ENCODE results near the gene COL4A5.
"Not testable (repeated sequence)": the region's sequence is repeated elsewhere in the genome, so short reads cannot be mapped to it uniquely, and the experiment has no call there.

Gene COL4A5

GRCh38 chrX:108456971-108457477, 17.4 kb downstream of the COL4A5 start:
- DNase-seq, result no peak

- DNase-seq, result no peak
These were observed 25.0 kb downstream of the COL4A5 start for GRCh38 chrX:108464604-108465003.

- DNase-seq, result no peak
These were observed 28.8 kb downstream of the COL4A5 start for GRCh38 chrX:108468486-108468885.

- no peak for DNase-seq
These were observed 34.3 kb downstream of the COL4A5 start for GRCh38 chrX:108473979-108474378.

GRCh38 chrX:108481528-108481927, 41.9 kb downstream of the COL4A5 start:
- DNase-seq, result not testable (repeated sequence)

GRCh38 chrX:108484251-108484650, 44.6 kb downstream of the COL4A5 start:
- DNase-seq, result no peak

GRCh38 chrX:108485960-108486359, 46.3 kb downstream of the COL4A5 start:
- DNase-seq, result no peak

- DNase-seq, result no peak
These were observed 54.9 kb downstream of the COL4A5 start for GRCh38 chrX:108494406-108495090.

GRCh38 chrX:108511721-108512120, 72.1 kb downstream of the COL4A5 start:
- no peak for DNase-seq

GRCh38 chrX:108516184-108516583, 76.5 kb downstream of the COL4A5 start:
- DNase-seq, result no peak

- DNase-seq, result no peak
These were observed 88.1 kb downstream of the COL4A5 start for GRCh38 chrX:108527724-108528123.

GRCh38 chrX:108537005-108537404, 97.4 kb downstream of the COL4A5 start:
- DNase-seq, result no peak

- no peak for DNase-seq
These were observed 101.6 kb downstream of the COL4A5 start for GRCh38 chrX:108541286-108541685.

GRCh38 chrX:108557580-108557979, 117.9 kb downstream of the COL4A5 start:
- DNase-seq, result no peak

- DNase-seq, result no peak
These were observed 118.6 kb downstream of the COL4A5 start for GRCh38 chrX:108558217-108558616.

- no peak for DNase-seq
These were observed 133.5 kb downstream of the COL4A5 start for GRCh38 chrX:108573136-108573535.

- no peak for DNase-seq
These were observed 142.5 kb downstream of the COL4A5 start for GRCh38 chrX:108582151-108582550.

GRCh38 chrX:108584617-108585211, 145.1 kb downstream of the COL4A5 start:
- no peak for DNase-seq

GRCh38 chrX:108590496-108590895, 150.9 kb downstream of the COL4A5 start:
- no peak for DNase-seq

GRCh38 chrX:108601276-108601675, 161.6 kb downstream of the COL4A5 start:
- no peak for DNase-seq

GRCh38 chrX:108610141-108610540, 170.5 kb downstream of the COL4A5 start:
- no peak for DNase-seq

GRCh38 chrX:108614616-108615015, 175.0 kb downstream of the COL4A5 start:
- DNase-seq, result no peak

- DNase-seq, result no peak
These were observed 201.2 kb downstream of the COL4A5 start for GRCh38 chrX:108640817-108641216.

GRCh38 chrX:108641589-108642272, 202.1 kb downstream of the COL4A5 start:
- no peak for DNase-seq
